ENCODE results near the gene ANKRD13A.
"Not testable (repeated sequence)": the region's sequence is repeated elsewhere in the genome, so short reads cannot be mapped to it uniquely, and the experiment has no call there.

Gene ANKRD13A

DNA sequence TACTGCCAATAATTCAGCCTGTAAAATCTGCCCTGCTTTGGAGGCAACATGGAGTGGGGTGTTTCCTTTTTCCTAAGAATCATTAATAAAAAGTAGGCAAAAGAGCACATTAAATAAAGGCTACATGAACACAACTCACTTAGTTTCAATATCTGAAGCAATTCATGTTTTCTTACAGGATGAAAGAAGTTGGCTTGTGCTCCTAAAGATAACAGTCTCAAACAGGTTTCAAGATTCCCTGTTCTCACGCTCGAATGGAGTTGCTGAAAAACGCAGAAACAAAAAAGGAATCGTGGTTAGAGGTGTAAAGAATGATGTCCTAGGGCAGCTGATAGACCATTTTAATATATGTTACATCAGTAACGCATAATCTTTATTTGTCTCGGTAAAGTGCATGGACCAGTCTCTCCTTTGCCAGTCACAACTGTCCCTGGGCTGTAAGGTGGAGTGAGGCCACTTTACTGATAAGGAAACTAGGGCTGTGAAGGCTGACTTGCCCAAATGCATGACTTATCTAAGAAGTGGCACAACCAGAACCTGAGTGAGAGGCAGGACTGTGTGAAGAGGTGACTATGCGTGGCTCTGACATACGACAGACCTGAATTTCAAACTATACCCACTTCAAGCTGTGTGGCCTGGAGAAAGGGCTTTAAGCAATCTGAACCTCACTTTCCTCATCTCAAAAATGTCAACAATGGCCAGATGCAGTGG is 15.6 kb upstream of the ANKRD13A start:
- no peak for DNase-seq

DNA sequence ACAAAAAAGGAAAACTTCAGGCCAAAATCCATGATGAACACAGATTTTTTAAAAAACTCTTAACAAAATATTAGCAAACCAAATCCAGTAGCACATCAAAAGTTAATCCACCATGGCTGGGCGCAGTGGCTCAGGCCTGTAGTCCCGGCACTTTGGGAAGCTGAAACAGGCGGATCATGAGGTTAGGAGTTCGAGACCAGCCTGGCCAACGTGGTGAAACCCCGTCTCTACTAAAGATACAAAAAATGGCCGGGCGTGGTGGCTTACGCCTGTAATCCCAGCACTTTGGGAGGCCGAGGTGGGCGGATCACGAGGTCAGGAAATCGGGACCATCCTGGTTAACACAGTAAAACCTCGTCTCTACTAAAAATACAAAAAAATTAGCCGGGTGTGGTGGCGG is 13.0 kb upstream of the ANKRD13A start:
- DNase-seq: not testable (repeated sequence)

GRCh38 chr12:109987615-109988014 is 11.6 kb upstream of the ANKRD13A start:
- no peak for DNase-seq

DNA sequence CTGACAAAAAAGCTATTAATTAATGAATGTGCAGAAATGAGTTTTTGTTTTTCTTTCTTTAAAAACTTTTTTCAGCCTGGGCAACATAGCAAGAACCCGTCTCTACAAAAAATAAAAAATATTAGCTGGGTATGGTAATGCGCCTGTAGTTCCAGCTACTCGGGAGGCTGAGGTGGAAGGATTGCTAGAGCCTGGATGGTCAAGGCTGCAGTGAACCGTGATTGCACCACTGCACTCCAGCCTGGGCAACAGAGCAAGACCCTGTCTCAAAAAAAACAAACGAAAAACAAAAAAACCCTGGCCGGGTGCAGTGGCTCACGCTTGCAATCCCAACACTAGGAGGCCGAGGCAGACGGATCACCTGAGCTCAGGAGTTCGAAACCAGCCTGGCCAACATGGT is 11.0 kb upstream of the ANKRD13A start:
- no peak for DNase-seq

DNA sequence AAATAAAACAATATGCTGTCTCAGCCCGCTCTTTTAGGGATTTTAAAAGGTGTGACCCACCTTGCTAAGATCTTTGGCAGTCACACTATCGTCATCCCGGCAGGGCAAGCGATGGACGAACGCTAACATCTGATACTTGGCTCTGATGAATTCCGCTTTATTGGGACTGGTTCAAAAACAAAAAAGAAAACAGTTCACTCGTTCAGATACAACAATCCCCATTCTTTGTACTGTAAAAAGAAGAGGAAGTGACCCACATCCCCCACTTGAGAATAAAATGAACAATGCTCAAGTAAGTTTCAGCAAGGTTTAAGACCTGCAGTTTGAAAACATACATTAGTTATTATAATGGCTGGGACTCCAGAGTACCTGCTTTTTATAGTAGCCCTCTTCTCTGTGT is 10.3 kb upstream of the ANKRD13A start:
- no peak for DNase-seq

DNA sequence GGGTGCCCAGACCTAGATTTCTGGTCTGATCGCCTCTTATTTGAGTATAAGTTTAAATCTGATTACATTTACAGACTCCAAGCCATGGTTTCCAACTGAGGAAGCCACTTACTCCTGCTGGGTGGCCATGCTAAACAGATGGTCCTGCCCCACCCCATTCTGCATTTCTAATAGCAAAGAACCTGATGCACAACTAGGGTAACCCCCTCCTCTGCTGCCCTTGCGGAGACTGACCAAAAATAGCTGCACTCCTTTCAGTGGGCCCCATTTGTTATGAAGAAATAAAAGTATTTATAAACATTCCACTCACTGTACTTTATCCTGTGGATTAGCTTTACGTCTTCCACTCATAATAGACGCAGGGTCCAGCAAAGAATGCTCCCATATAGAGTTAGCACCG is 9.8 kb upstream of the ANKRD13A start:
- DNase-seq: no peak

DNA sequence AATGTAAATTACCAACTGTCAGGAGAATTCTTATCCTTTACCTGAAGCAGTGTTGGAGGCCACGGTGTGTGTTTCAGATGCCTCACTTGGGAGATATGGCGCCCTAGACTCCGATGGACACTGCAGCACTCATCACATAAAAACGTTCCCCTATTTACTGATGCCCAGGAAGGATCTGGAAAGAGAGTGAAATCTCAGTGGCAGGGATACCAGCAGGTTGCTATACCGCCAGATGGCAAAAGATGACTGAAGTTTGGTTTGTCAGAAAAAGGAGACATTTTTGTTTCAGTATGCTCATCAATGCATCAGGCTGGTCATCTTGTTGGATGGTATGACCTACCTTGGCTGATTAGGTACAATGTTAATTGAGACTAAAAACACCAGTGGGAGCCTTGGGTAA is 7.6 kb upstream of the ANKRD13A start:
- no peak for DNase-seq

DNA sequence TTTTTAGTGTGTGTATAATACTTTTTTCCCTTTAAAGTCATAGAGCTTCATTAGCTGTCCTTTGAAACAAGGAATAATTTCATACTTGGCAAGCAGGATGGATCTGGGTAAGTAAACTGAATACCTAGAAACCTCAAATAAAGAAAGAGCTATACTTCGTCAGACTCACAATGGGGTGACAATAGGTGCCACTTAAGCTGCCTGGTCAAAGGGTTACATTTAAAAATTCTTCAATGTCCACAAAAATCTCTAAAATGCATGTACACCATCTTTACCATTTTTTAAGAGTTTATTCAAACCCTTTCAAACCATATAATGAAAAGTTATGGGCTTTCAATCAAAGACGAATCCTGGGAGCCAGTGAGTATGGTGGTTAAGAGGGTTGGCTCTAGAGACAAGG is 6.1 kb upstream of the ANKRD13A start:
- DNase-seq: no peak

DNA sequence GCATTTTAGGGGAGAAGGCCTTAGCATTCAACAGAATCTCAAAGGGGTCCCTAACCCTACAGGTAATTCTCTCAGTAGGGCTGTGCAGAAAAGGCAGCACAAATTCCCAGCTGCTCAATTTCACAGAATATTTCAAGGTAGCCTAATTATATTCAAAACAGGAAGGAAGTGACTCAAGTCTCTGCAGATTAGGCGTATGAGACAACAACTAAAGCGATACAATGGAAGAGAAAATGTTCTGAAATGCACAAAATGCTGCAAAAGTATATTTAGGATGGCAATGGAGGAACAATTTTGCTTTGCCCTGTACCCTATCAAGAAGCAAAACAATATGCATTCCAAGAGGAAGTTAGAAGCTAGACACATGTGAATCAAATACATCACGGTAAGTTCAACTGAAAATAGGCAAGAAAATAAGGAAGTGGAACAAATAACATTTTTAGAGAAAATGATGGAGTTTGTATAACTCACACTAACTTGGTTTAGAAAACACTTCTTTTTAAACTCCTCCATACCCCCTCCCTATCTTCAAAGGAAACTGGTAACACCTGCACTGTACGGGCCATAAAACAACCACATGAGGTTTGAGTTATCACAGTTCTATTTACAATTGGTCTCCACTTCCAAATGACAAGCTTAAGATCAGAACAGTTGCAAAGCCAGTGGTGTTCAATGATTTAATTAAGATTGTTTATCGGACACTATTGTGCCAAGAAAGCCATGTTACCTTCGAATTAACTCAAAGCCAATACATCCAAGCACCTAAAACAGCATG is 4.6 kb upstream of the ANKRD13A start:
- DNase-seq: no peak

DNA sequence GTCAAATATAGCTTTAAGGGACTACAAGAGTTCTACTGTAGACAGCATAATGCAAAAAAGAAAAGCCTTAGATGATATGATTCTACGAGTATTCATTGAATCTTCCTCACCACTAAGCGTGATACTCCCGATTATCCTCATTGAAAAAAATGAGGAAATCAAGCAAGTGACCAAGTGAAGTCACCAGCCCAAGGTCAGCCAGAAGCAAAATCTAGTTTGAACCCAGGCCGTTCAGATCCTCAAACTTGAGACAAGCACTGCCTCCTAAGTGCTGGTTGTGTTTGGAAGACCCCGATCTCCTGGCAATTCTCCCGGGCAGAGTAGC is 3.9 kb upstream of the ANKRD13A start:
- peak in 1 of 58 donors; percentile 6 for DNase-seq

DNA sequence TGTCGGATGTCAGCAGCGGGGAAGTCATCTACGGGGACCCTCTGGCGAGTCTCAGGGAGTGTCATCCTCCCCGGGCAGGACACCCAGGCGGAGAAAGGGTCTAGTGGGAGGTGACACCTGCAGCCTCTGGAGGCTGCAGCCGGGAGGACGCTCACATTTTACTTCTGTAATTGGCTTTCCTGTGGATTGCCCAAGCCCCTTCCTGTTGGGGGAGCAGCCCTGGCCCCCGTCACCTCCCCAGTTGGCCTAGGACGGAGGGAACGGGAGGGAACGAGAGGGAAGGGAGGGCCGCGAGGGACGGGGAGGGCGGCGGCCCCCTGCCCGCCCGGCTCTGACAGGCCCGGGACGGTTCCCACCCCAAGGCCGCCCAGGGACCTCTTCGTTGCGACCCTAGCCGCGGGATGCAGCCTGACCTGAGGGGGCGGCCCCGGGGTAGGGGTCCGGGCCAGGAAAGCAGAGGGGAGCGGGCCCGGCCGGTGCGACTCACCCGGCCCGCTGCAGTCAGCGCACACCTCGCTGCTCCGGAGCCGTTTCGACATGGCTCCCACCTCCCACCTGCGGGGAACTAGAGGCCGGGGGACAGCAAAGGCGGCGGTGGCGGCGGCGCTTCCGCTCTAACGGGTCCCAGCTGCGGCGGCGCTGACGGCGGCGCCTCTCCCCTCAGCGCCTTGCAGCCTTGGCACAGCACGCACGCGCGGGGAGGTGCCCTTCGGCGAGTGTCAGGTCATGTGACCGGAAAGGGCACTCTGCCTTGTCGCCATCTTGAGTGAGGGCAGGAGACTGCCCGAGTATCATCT is 3.3 kb upstream of the ANKRD13A start, which contains the start of gene GIT2:
Gene GIT2 (minus strand): TSS at position 683 of the 797 bp plus-strand sequence. CDS start 144 bp downstream, at position 539.
- peak; percentile 49 to 94 (median 88) for DNase-seq

- DNase-seq: no peak
These were observed 2.8 kb upstream of the ANKRD13A start for GRCh38 chr12:109996483-109996853.

- no peak for DNase-seq
These were observed 1.8 kb upstream of the ANKRD13A start for GRCh38 chr12:109997393-109997792.

DNA sequence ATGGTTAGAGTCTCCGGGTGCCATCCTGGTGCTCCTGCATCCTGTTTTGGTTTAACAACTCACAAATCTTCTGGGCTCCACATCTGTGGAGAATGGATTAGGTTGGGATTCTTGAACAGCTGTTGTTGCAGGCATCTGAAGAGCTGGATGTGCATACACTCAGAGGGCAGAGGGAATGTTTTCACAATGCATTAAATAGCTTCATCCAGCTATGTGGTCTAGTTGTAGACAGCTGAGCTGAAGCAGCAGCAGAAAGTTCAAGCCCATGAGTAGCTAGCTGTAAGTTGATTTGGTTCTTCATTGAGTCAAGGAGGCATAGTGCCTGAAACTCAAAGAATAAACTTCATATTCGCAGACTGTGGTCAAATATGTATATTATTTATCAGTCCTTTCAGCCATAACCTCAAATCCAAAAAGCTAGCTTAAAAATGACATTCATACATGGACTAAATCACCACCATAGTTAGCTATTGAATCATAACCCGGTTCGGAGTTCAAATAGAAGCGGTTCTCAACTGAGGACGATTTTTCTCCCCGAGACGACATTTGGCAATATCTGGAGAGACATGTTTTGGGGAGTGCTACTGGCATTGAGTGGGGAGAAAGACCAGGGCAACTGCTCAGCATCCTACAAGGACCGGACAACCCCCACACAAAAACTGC is 858 bp upstream of the ANKRD13A start:
- no peak for DNase-seq

- DNase-seq: peak in 2 of 58 donors; percentile 29 to 31
These were observed 380 bp downstream of the ANKRD13A start for GRCh38 chr12:109999649-109999971.

DNA sequence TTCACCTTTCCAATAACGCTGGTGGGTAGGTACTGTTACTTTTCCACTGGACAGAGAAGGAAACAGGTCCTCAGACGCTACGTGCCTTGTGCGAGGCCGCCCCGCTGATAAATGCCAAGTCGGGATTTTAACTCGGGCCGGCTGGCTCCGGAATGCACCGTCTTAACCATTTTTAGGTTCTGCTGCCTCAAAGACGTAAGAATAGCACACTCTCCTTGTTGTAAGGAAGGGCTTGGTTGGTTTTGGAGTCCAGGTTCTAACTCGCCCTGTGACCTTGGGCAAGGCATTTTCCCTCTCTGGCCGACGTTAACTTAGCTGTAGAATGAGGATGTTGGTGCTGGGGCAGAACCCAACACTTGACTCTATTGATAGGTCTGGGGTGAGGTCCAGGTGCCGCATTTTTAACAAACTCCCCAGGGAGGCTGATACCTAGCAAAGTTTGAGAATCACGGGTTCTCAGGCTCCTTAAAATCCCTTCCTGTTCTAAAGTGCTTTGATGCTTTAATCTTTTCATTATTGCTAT is 814 bp downstream of the ANKRD13A start:
- peak in 3 of 58 donors; percentile 2 to 26 (median 13) for DNase-seq

- DNase-seq: no peak
These were observed 2.4 kb downstream of the ANKRD13A start for GRCh38 chr12:110001596-110001995.

GRCh38 chr12:110002676-110003515 is 3.7 kb downstream of the ANKRD13A start:
- no peak for DNase-seq

GRCh38 chr12:110004598-110004997 is 5.4 kb downstream of the ANKRD13A start:
- DNase-seq: no peak

DNA sequence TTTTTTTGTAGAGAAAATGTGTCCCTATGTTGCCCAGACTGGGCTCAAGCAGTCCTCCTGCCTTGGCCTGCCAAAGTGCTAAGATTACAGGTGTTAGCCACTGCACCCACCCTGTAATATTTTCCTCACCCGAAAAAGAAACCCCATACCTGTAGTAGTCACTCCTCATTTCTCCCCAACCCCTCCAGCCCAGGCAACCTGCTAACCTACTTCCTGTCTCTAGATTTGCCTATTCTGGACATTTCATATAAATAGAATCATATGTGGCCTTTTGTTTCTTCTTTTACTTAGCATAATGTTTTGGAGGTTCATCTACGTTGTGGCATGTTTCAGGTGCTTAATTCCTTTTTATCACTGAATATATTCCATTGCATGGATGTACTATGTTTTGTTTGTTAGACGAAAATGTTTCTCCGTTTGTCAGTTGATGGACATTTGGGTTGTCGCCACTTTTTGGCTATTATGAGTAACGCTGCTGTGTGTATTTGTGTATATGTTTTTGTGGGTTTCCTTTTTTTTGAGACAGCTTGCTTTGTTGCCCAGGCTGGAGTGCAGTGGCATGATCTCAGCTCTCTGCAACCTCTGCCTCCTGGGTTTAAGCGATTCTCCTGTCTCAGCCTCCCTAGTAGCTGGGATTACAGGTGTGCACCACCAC is 6.2 kb downstream of the ANKRD13A start:
- no peak for DNase-seq
